HepG2 (cell line): ENCODE measurements around the gene API5. TPM values are rescaled to one million over a fixed set of nuclear protein-coding genes. Genes with fewer than 3 reads are reported as not detected.
A peak's percentile ranks its signal among the peaks of the same experiment; 100 is the strongest.

ENCODE experiments used
- ATRX ChIP-seq: sonication (generic); formaldehyde crosslinking; IDR thresholded peaks from 2 replicates; pipeline ENCODE4 v1.4.0; 2020; ENCODE audit warnings: missing genetic modification reagents, borderline replicate concordance
- CBFB ChIP-seq: sonication (generic); formaldehyde crosslinking; IDR thresholded peaks from 2 replicates; pipeline ENCODE4 v1.4.0; 2020; ENCODE audit warnings: missing genetic modification reagents
- ELF1 ChIP-seq: sonication (generic); formaldehyde crosslinking; IDR thresholded peaks from 2 replicates; pipeline ENCODE4 v1.4.0; 2020; ENCODE audit warnings: missing genetic modification reagents
- GLMP ChIP-seq: sonication (generic); formaldehyde crosslinking; IDR thresholded peaks from 2 replicates; pipeline ENCODE4 v1.9.0; 2021; ENCODE audit warnings: missing genetic modification reagents, mild to moderate bottlenecking, borderline replicate concordance
- MZF1 ChIP-seq: sonication (generic); formaldehyde crosslinking; IDR thresholded peaks from 2 replicates; pipeline ENCODE4 v1.8.1; 2023; ENCODE audit warnings: mild to moderate bottlenecking, missing genetic modification reagents, borderline replicate concordance
- PRMT3 ChIP-seq: sonication (generic); formaldehyde crosslinking; IDR thresholded peaks from 2 replicates; pipeline ENCODE4 v1.8.1; 2022; ENCODE audit warnings: low read depth, mild to moderate bottlenecking, moderate library complexity, missing genetic modification reagents, borderline replicate concordance
- RARA ChIP-seq: IDR thresholded peaks from 2 replicates; pipeline ENCODE4 v1.6.1; 2016; ENCODE audit warnings: missing genetic modification reagents, missing compliant biosample characterization
- STAT6 ChIP-seq: sonication (generic); formaldehyde crosslinking; IDR thresholded peaks from 2 replicates; pipeline ENCODE4 v1.4.0; 2020; ENCODE audit warnings: missing genetic modification reagents, mild to moderate bottlenecking, borderline replicate concordance
- TCF7L2 ChIP-seq: IDR thresholded peaks from 2 replicates; pipeline ENCODE4 v1.6.1; 2011; ENCODE audit warnings: mild to moderate bottlenecking, low read depth, low read length, moderate library complexity
- TRIM24 ChIP-seq: sonication (generic); formaldehyde crosslinking; IDR thresholded peaks from 2 replicates; pipeline ENCODE4 v1.8.0; 2022; ENCODE audit warnings: mild to moderate bottlenecking, missing genetic modification reagents
- ZFYVE20 ChIP-seq: sonication (generic); formaldehyde crosslinking; IDR thresholded peaks from 2 replicates; pipeline ENCODE4 v1.8.0; 2023; ENCODE audit warnings: low read depth, mild to moderate bottlenecking, moderate library complexity, missing genetic modification reagents, borderline replicate concordance
- ZMYM4 ChIP-seq: sonication (generic); formaldehyde crosslinking; IDR thresholded peaks from 2 replicates; pipeline ENCODE4 v1.8.1; 2023; ENCODE audit warnings: mild to moderate bottlenecking, missing genetic modification reagents
- ZNF225 ChIP-seq: sonication (generic); formaldehyde crosslinking; IDR thresholded peaks from 2 replicates; pipeline ENCODE4 v1.4.0; 2020; ENCODE audit warnings: mild to moderate bottlenecking, missing genetic modification reagents
- ZNF253 ChIP-seq: sonication (generic); formaldehyde crosslinking; IDR thresholded peaks from 2 replicates; pipeline ENCODE4 v1.8.0; 2022; ENCODE audit warnings: mild to moderate bottlenecking, missing genetic modification reagents, borderline replicate concordance
- ZNF292 ChIP-seq: sonication (generic); formaldehyde crosslinking; IDR thresholded peaks from 2 replicates; pipeline ENCODE4 v1.8.1; 2022; ENCODE audit warnings: mild to moderate bottlenecking, low read depth, missing genetic modification reagents, borderline replicate concordance
- ZNF30 ChIP-seq: sonication (generic); formaldehyde crosslinking; IDR thresholded peaks from 2 replicates; pipeline ENCODE4 v1.5.0; 2020; ENCODE audit warnings: mild to moderate bottlenecking, missing genetic modification reagents
- ZNF350 ChIP-seq: sonication (generic); formaldehyde crosslinking; IDR thresholded peaks from 2 replicates; pipeline ENCODE4 v1.4.0; 2020; ENCODE audit warnings: mild to moderate bottlenecking, low read depth, missing genetic modification reagents, borderline replicate concordance
- ZNF446 ChIP-seq: sonication (generic); formaldehyde crosslinking; IDR thresholded peaks from 2 replicates; pipeline ENCODE4 v1.5.0; 2020; ENCODE audit warnings: mild to moderate bottlenecking, missing genetic modification reagents
- ZNF574 ChIP-seq: sonication (generic); formaldehyde crosslinking; IDR thresholded peaks from 2 replicates; pipeline ENCODE4 v1.4.0; 2020; ENCODE audit warnings: missing genetic modification reagents
- ZSCAN5A ChIP-seq: sonication (generic); formaldehyde crosslinking; IDR thresholded peaks from 2 replicates; pipeline ENCODE4 v1.8.0; 2022; ENCODE audit warnings: mild to moderate bottlenecking, missing genetic modification reagents, borderline replicate concordance
- polyA plus RNA-seq, 8 experiments: library from polyadenylated mRNA; depleted of rRNA in 3 of 8; stranded (reverse) in 7 of 8; unstranded in 1 of 8; fragments of >200 nt; fragmentation: Illumina TruSeq in 4 of 8; extraction: Trizol in 4 of 8; gene quantifications; 2 replicates each; pipeline versions ENCODE4 v1.2.1 to v1.2.3, GENCODE V29; 2011 to 2016; ENCODE audit warnings: low read depth in 4 of 8, missing spikeins in 1 of 8, mixed read lengths in 1 of 8; ENCODE audit not compliant: insufficient read depth in 1 of 8
- total RNA-seq, 5 experiments: library from RNA; depleted of rRNA; stranded (reverse); fragments of >200 nt; fragmentation: Illumina TruSeq; extraction: Trizol; gene quantifications; 2 replicates each; pipeline ENCODE4 v1.2.3, GENCODE V29; 2016; ENCODE audit warnings: low read depth in 1 of 5
- TF ChIP-seq, protein P1 (sequence below): sonication (generic); formaldehyde crosslinking; IDR thresholded peaks from 2 replicates; pipeline ENCODE4 v1.4.0; 2020; ENCODE audit warnings: low read depth, mild to moderate bottlenecking, missing genetic modification reagents

The API5 gene
- total and polyA plus RNA-seq, 2 of the 13 experiments (the other 11 are each of a cell fraction or from before 2014, with no cell fraction given): 21.6 to 59.0 TPM

DNA sequence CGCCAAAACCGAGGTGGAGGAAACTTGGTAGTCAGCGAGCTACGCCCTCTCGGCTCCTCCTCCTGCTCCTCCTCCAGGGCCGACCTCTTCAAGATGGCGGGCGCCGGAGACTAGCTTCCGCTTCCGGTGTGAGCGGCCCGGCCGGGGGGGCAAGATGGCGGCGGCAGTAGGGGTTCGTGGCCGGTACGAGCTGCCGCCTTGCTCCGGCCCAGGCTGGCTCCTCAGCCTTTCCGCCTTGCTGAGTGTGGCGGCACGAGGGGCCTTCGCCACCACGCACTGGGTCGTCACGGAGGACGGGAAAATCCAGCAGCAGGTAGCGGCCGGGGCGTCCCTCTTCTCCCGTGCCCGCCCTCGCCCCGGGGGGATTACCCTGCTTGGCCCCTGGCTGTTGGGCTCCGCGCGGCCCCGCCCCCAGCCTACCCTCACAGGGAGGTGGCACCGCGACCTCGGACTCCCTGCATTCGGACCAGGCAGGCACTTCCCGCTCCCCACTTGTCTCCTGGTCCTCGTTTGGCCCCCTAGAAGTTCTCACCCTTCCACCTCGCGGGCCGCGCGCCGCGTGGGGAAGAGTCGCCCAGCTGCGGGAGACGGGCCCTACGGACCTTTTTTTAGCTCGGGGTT is 47.1 kb downstream of the API5 start, which contains the start of gene TTC17 (continued):
- TF ChIP-seq ZNF574 (CRISPR knock-in tag): peak; percentile 94
- no peak; the same call in 1 of the 2 replicates for TF ChIP-seq ZFYVE20
- TF ChIP-seq ZNF292 (CRISPR knock-in tag): peak; percentile 49; the same call in 1 of the 2 replicates
- no peak for TF ChIP-seq RARA (CRISPR knock-in tag)
- TF ChIP-seq ZNF253 (CRISPR knock-in tag): no peak
- no peak for TF ChIP-seq STAT6
- TF ChIP-seq, protein P1, sequence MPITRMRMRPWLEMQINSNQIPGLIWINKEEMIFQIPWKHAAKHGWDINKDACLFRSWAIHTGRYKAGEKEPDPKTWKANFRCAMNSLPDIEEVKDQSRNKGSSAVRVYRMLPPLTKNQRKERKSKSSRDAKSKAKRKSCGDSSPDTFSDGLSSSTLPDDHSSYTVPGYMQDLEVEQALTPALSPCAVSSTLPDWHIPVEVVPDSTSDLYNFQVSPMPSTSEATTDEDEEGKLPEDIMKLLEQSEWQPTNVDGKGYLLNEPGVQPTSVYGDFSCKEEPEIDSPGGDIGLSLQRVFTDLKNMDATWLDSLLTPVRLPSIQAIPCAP (CRISPR knock-in tag): no peak
- TF ChIP-seq PRMT3 (CRISPR knock-in tag): no peak
- no peak for TF ChIP-seq ZSCAN5A (CRISPR knock-in tag)
- peak; percentile 90 for TF ChIP-seq ZNF350 (CRISPR knock-in tag)
- TF ChIP-seq TRIM24 (CRISPR knock-in tag): no peak
- peak; percentile 86 for TF ChIP-seq ZNF225
- TF ChIP-seq ELF1 (CRISPR knock-in tag): peak; percentile 90
- TF ChIP-seq TCF7L2: no peak
- no peak for TF ChIP-seq ATRX (CRISPR knock-in tag)
- no peak for TF ChIP-seq ZNF30
- TF ChIP-seq ZNF446: no peak
- peak; percentile 91 for TF ChIP-seq ZMYM4 (CRISPR knock-in tag)
- TF ChIP-seq CBFB (CRISPR knock-in tag): peak; percentile 58; the same call in 1 of the 2 replicates
- no peak for TF ChIP-seq GLMP
- 0 out of 2 replicates have a peak, but pooled peaks have one; percentile 74 for TF ChIP-seq MZF1
